GM12878 (cell line): ENCODE data around the gene NPB. TPM values are rescaled to one million over a fixed set of nuclear protein-coding genes. Genes with fewer than 3 reads are reported as not detected.
A peak's percentile ranks its signal among the peaks of the same experiment; 100 is the strongest.

ENCODE experiments used
- BACH1 ChIP-seq: fragments of 450-650 bp; IDR thresholded peaks from 2 replicates; pipeline ENCODE4 v1.6.1; 2017; ENCODE audit warnings: mild to moderate bottlenecking, borderline replicate concordance
- BHLHE40 ChIP-seq, 2 experiments: fragments of 450-650 bp in 1 of 2; IDR thresholded peaks; 2 replicates each; pipeline ENCODE4 v1.6.1; 2011 to 2017; ENCODE audit warnings: low read depth in 2 of 2, borderline replicate concordance in 1 of 2, improper control_type of control experiment in 1 of 2, low read length in 1 of 2, mild to moderate bottlenecking in 1 of 2
- CBFB ChIP-seq: IDR thresholded peaks from 2 replicates; pipeline ENCODE4 v1.6.1; 2016; ENCODE audit warnings: antibody characterized with exemption, low read depth
- CREM ChIP-seq: IDR thresholded peaks from 2 replicates; pipeline ENCODE4 v1.6.1; 2014; ENCODE audit warnings: antibody characterized with exemption, low read depth
- IRF5 ChIP-seq: fragments of 450-650 bp; IDR thresholded peaks from 2 replicates; pipeline ENCODE4 v1.6.1; 2017; ENCODE audit warnings: borderline replicate concordance
- MTA3 ChIP-seq: IDR thresholded peaks from 2 replicates; pipeline ENCODE4 v1.6.1; 2012; ENCODE audit warnings: low read length, inconsistent platforms, borderline replicate concordance
- PML ChIP-seq: IDR thresholded peaks from 2 replicates; pipeline ENCODE4 v1.6.1; 2012; ENCODE audit warnings: low read length, inconsistent platforms
- POLR2A ChIP-seq: IDR thresholded peaks from 2 replicates; pipeline ENCODE4 v1.6.1; 2011; ENCODE audit warnings: low read depth, mild to moderate bottlenecking, low read length
- POLR2AphosphoS5 ChIP-seq: IDR thresholded peaks from 2 replicates; pipeline ENCODE4 v1.6.1; 2011; ENCODE audit warnings: mild to moderate bottlenecking, low read length, inconsistent platforms
- RUNX3 ChIP-seq: IDR thresholded peaks from 2 replicates; pipeline ENCODE4 v1.6.1; 2012; ENCODE audit warnings: low read length, inconsistent platforms
- SPI1 ChIP-seq: IDR thresholded peaks from 2 replicates; pipeline ENCODE4 v1.6.1; 2011; ENCODE audit warnings: low read depth, mild to moderate bottlenecking, low read length, moderate library complexity, borderline replicate concordance; ENCODE audit not compliant: insufficient read depth
- ZNF207 ChIP-seq: fragments of 450-650 bp; IDR thresholded peaks from 2 replicates; pipeline ENCODE4 v1.6.1; 2014; ENCODE audit warnings: antibody characterized with exemption, mild to moderate bottlenecking, borderline replicate concordance
- ZNF687 ChIP-seq: fragments of 450-650 bp; IDR thresholded peaks from 2 replicates; pipeline ENCODE4 v1.6.1; 2017; ENCODE audit warnings: mild to moderate bottlenecking, moderate library complexity
- polyA plus RNA-seq, 11 experiments: library from polyadenylated mRNA; depleted of rRNA in 4 of 11; unstranded in 6 of 11; stranded (reverse) in 5 of 11; fragments of >200 nt; fragmentation: Nextera tagmentation in 4 of 11; fragmentation: Illumina TruSeq in 1 of 11; extraction: Ambion mirVana in 4 of 11; extraction: Trizol in 1 of 11; gene quantifications; 1 replicate in 1 of 11; 2 replicates in 10 of 11; pipeline versions ENCODE4 v1.2.1 to v1.2.3, GENCODE V29; 2011 to 2016; ENCODE audit warnings: inconsistent platforms in 2 of 11, missing spikeins in 2 of 11, low read depth in 1 of 11
- total RNA-seq, 4 experiments: library from RNA; depleted of rRNA in 3 of 4; stranded (reverse); fragments of >200 nt in 3 of 4; fragmentation: Illumina TruSeq in 1 of 4; extraction: Trizol in 1 of 4; gene quantifications; 2 replicates each; pipeline versions ENCODE4 v1.2.1 to v1.2.3, GENCODE V29; 2013 to 2021
- TF ChIP-seq, protein P1 (sequence below): fragments of 450-650 bp; IDR thresholded peaks from 2 replicates; pipeline ENCODE4 v1.6.1; 2017; ENCODE audit warnings: mild to moderate bottlenecking, low read depth, inconsistent platforms; ENCODE audit not compliant: poor library complexity, severe bottlenecking
- TF ChIP-seq, protein P2 (sequence below): fragments of 450-650 bp; IDR thresholded peaks from 2 replicates; pipeline ENCODE4 v1.6.1; 2016; ENCODE audit warnings: mild to moderate bottlenecking
- TF ChIP-seq, protein P3 (sequence below): IDR thresholded peaks from 2 replicates; pipeline ENCODE4 v1.6.1; 2011; ENCODE audit warnings: borderline replicate concordance, low read depth, mild to moderate bottlenecking, moderate library complexity, low read length; ENCODE audit not compliant: insufficient read depth, poor library complexity, severe bottlenecking

Gene NPB
- total and polyA plus RNA-seq, 10 of the 15 experiments (the other 5 are each of a cell fraction or from before 2014, with no cell fraction given) = 0.03 to 0.40 (median 0.15) TPM; not detected in 2

DNA sequence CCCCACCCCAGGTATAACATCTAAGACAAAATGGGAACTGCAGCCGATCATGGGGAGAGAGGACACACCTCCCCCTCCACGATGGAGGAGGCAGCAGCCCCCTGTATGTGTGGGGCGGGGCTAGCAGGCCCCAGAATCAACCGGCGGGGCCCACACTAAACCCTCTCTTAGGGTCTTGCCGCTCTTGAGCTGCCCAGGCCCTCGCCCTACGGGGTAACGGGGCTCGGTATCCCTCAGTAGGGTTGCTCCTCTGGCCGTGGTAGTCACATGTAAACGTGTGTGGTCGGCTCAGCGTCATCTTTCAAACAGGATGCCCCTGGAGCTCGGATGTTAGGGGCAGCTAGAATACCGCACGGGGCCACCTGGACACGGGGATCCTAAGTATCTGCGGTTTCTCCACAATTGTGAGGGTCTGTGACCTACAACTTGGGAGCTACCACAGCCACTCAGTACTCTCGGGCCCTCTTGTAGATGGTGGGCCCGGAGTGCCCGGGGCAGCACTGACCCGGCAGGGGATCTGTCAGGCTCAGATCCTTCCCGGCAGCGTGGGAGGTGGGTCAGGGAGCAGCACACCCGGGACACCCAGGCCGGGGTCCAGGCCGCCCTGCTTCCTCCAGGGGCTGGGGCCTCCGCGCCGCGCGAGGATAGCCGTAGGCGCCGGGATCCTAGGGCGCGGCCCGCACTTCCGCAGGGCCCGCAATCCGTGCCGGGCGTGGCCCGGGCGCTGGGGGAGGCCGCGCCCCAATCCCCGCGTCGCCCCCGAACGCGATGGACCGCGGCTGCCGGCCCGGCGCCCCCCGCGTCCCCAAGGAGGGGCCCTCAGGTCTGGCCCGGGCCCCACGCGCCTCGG lies 31.7 kb upstream of the NPB start (continued):
- 0 out of 2 replicates have a peak, but pooled peaks have one; percentile 8 for TF ChIP-seq ZNF687
- TF ChIP-seq, protein P1, sequence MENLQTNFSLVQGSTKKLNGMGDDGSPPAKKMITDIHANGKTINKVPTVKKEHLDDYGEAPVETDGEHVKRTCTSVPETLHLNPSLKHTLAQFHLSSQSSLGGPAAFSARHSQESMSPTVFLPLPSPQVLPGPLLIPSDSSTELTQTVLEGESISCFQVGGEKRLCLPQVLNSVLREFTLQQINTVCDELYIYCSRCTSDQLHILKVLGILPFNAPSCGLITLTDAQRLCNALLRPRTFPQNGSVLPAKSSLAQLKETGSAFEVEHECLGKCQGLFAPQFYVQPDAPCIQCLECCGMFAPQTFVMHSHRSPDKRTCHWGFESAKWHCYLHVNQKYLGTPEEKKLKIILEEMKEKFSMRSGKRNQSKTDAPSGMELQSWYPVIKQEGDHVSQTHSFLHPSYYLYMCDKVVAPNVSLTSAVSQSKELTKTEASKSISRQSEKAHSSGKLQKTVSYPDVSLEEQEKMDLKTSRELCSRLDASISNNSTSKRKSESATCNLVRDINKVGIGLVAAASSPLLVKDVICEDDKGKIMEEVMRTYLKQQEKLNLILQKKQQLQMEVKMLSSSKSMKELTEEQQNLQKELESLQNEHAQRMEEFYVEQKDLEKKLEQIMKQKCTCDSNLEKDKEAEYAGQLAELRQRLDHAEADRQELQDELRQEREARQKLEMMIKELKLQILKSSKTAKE = no peak
- no peak for TF ChIP-seq CBFB
- TF ChIP-seq, protein P2, sequence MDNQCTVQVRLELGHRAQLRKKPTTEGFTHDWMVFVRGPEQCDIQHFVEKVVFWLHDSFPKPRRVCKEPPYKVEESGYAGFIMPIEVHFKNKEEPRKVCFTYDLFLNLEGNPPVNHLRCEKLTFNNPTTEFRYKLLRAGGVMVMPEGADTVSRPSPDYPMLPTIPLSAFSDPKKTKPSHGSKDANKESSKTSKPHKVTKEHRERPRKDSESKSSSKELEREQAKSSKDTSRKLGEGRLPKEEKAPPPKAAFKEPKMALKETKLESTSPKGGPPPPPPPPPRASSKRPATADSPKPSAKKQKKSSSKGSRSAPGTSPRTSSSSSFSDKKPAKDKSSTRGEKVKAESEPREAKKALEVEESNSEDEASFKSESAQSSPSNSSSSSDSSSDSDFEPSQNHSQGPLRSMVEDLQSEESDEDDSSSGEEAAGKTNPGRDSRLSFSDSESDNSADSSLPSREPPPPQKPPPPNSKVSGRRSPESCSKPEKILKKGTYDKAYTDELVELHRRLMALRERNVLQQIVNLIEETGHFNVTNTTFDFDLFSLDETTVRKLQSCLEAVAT = peak; percentile 47; the same call in 1 of the 2 replicates
- peak; percentile 81 for TF ChIP-seq POLR2A
- peak; percentile 33 for TF ChIP-seq RUNX3
- TF ChIP-seq PML = no peak
- 0 out of 2 replicates have a peak, but pooled peaks have one; percentile 37 for TF ChIP-seq ZNF207
- peak; percentile 70 for TF ChIP-seq BACH1
- TF ChIP-seq POLR2AphosphoS5 = 0 out of 2 replicates have a peak, but pooled peaks have one; percentile 19
- TF ChIP-seq CREM = 0 out of 2 replicates have a peak, but pooled peaks have one; percentile 5
- TF ChIP-seq, protein P3, sequence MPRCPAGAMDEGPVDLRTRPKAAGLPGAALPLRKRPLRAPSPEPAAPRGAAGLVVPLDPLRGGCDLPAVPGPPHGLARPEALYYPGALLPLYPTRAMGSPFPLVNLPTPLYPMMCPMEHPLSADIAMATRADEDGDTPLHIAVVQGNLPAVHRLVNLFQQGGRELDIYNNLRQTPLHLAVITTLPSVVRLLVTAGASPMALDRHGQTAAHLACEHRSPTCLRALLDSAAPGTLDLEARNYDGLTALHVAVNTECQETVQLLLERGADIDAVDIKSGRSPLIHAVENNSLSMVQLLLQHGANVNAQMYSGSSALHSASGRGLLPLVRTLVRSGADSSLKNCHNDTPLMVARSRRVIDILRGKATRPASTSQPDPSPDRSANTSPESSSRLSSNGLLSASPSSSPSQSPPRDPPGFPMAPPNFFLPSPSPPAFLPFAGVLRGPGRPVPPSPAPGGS = peak; percentile 30
- no peak for TF ChIP-seq IRF5
- no peak for TF ChIP-seq MTA3
- TF ChIP-seq BHLHE40 (IDR thresholded peaks at IDR 0.05; ENCODE audit: borderline replicate concordance in 1 of 2, low read depth in 2 of 2, low read length in 1 of 2) = peak in 1 of 2 experiments; percentile 38; a peak in 2 of 4 replicates
- TF ChIP-seq SPI1 = peak; percentile 34; the same call in 1 of the 2 replicates
